A549 (cell line): ENCODE measurements around the gene PLD2. TPM values are rescaled to one million over a fixed set of nuclear protein-coding genes. Genes with fewer than 3 reads are reported as not detected.
A peak's percentile ranks its signal among the peaks of the same experiment; 100 is the strongest.

Experiments used
- ATAC-seq, 2 experiments: fragments of 200-7000 bp in 1 of 2; fragments of >200 bp in 1 of 2; cut with Nextera tagmentation in 1 of 2; cut with Tn5 transposase in 1 of 2; 3 replicates each; pipeline versions ENCODE4 v1.8.0 to v1.9.1; 2018 to 2020; ENCODE audit warnings: mild to moderate bottlenecking in 1 of 2, moderate library complexity in 1 of 2
- CTCF ChIA-PET: fragments of 300-600 bp; sonication (Branson Sonifier 250); formaldehyde crosslinking; extraction: SDS; loops from one replicate; lab custom pipeline; 2021; ENCODE audit warnings: antibody characterized with exemption, inconsistent platforms; lab: Yijun Ruan, JAX
- POLR2A ChIA-PET: fragments of 350-600 bp; formaldehyde crosslinking; extraction: SDS; loops from one replicate; lab custom pipeline; 2021; ENCODE audit warnings: antibody characterized with exemption, inconsistent platforms; lab: Yijun Ruan, JAX
- DNase-seq, 2 experiments: peaks; one replicate each; pipeline versions ENCODE4 v3.0.0 to v3.0.0-alpha.2; 2011 to 2016; ENCODE audit warnings: low read depth in 1 of 2, low spot score in 1 of 2
- FAIRE-seq: peaks from 2 replicates; lab custom pipeline; 2011; peaks lifted over from hg19 to GRCh38; lab: Jason Lieb, UNC
- H3K27ac ChIP-seq, 2 experiments: fragments of >200 bp; sonication (Bioruptor Twin); formaldehyde crosslinking; 3 replicates each; pipeline ENCODE4 v1.5.1; 2016 to 2017
- H3K4me1 ChIP-seq: fragments of >200 bp; sonication (Bioruptor Twin); formaldehyde crosslinking; 3 replicates; pipeline ENCODE4 v1.6.1; 2016
- H3K4me2 ChIP-seq: fragments of >200 bp; sonication (Bioruptor Twin); formaldehyde crosslinking; 3 replicates; pipeline ENCODE4 v1.6.1; 2016
- H3K4me3 ChIP-seq: fragments of >200 bp; sonication (Bioruptor Twin); formaldehyde crosslinking; 3 replicates; pipeline ENCODE4 v1.5.1; 2016
- H3K9me3 ChIP-seq: fragments of >200 bp; sonication (Bioruptor Twin); formaldehyde crosslinking; 3 replicates; pipeline ENCODE4 v1.6.1; 2016
- BHLHE40 ChIP-seq: IDR thresholded peaks from 2 replicates; pipeline ENCODE4 v1.6.1; 2012; ENCODE audit warnings: low read depth, low read length, inconsistent platforms
- CBX8 ChIP-seq: fragments of 200-600 bp; sonication (generic); IDR thresholded peaks from 2 replicates; pipeline ENCODE4 v1.6.1; 2016
- CEBPB ChIP-seq, 2 experiments: fragments of >200 bp in 1 of 2; sonication (Bioruptor Twin) in 1 of 2; formaldehyde crosslinking in 1 of 2; IDR thresholded peaks; 2 replicates each; pipeline ENCODE4 v1.6.1; 2012 to 2016
- EHMT2 ChIP-seq: fragments of 200-600 bp; sonication (generic); IDR thresholded peaks from 2 replicates; pipeline ENCODE4 v1.6.1; 2016; ENCODE audit warnings: antibody characterized with exemption, low read depth, mild to moderate bottlenecking, moderate library complexity
- EP300 ChIP-seq, 2 experiments: fragments of >200 bp; sonication (Bioruptor Twin); formaldehyde crosslinking; IDR thresholded peaks; 2 replicates in 1 of 2; 3 replicates in 1 of 2; pipeline ENCODE4 v1.6.1; 2016 to 2017
- GATA3 ChIP-seq: IDR thresholded peaks from 2 replicates; pipeline ENCODE4 v1.6.1; 2012; ENCODE audit warnings: borderline replicate concordance
- HDAC2 ChIP-seq: fragments of 200-600 bp; sonication (generic); IDR thresholded peaks from 2 replicates; pipeline ENCODE4 v1.6.1; 2016
- HEYL ChIP-seq: fragments of 250-450 bp; sonication (Bioruptor Pico); IDR thresholded peaks from 2 replicates; pipeline ENCODE4 v1.8.0; 2021; ENCODE audit warnings: mild to moderate bottlenecking, moderate library complexity
- HMGXB4 ChIP-seq: fragments of 250-450 bp; sonication (Bioruptor Pico); IDR thresholded peaks from 2 replicates; pipeline ENCODE4 v1.5.0; 2021; ENCODE audit warnings: mild to moderate bottlenecking, moderate library complexity, borderline replicate concordance
- HOXA7 ChIP-seq: fragments of 250-450 bp; sonication (Bioruptor Pico); IDR thresholded peaks from 2 replicates; pipeline ENCODE4 v1.5.0; 2020; ENCODE audit warnings: mild to moderate bottlenecking, moderate library complexity
- HOXB13 ChIP-seq: fragments of 250-450 bp; sonication (Bioruptor Pico); IDR thresholded peaks from 2 replicates; pipeline ENCODE4 v1.5.0; 2020; ENCODE audit warnings: low read depth, mild to moderate bottlenecking, moderate library complexity
- JUNB ChIP-seq: fragments of >200 bp; sonication (Bioruptor Twin); formaldehyde crosslinking; IDR thresholded peaks from 2 replicates; pipeline ENCODE4 v1.6.1; 2016
- MAFK ChIP-seq: fragments of 450-650 bp; IDR thresholded peaks from 2 replicates; pipeline ENCODE4 v1.6.1; 2014; ENCODE audit not compliant: partially characterized antibody
- MAX ChIP-seq: IDR thresholded peaks from 2 replicates; pipeline ENCODE4 v1.6.1; 2012
- MAZ ChIP-seq: fragments of 150-350 bp; IDR thresholded peaks from 2 replicates; pipeline ENCODE4 v1.6.1; 2014; ENCODE audit warnings: antibody characterized with exemption, low read depth, low read length, borderline replicate concordance
- MYC ChIP-seq: IDR thresholded peaks from 2 replicates; pipeline ENCODE4 v1.6.1; 2012; ENCODE audit warnings: mild to moderate bottlenecking, inconsistent platforms, low read length, improper control_type of control experiment, borderline replicate concordance
- NFE2L2 ChIP-seq: fragments of 150-350 bp; conservative IDR thresholded peaks from 2 replicates; pipeline ENCODE4 v1.6.1; 2014; ENCODE audit warnings: low read length
- NPAS2 ChIP-seq: fragments of 250-450 bp; sonication (Bioruptor Pico); IDR thresholded peaks from 2 replicates; pipeline ENCODE4 v1.8.0; 2022; ENCODE audit warnings: mild to moderate bottlenecking, moderate library complexity, borderline replicate concordance
- NR3C1 ChIP-seq: fragments of >200 bp; sonication (Bioruptor Twin); formaldehyde crosslinking; IDR thresholded peaks from 3 replicates; pipeline ENCODE4 v1.6.1; 2017
- POLR2A ChIP-seq: IDR thresholded peaks from 2 replicates; pipeline ENCODE4 v1.6.1; 2012; ENCODE audit warnings: mild to moderate bottlenecking, low read length
- POLR2AphosphoS2 ChIP-seq: conservative IDR thresholded peaks from 2 replicates; pipeline ENCODE4 v1.6.1; 2012; ENCODE audit warnings: low read length, improper control_type of control experiment, inconsistent platforms
- RAD21 ChIP-seq, 2 experiments: fragments of >200 bp in 1 of 2; sonication (Bioruptor Twin) in 1 of 2; formaldehyde crosslinking in 1 of 2; IDR thresholded peaks in 1 of 2; conservative IDR thresholded peaks in 1 of 2; 2 replicates in 1 of 2; 3 replicates in 1 of 2; pipeline ENCODE4 v1.6.1; 2012 to 2018; ENCODE audit warnings: inconsistent platforms in 1 of 2
- RCOR1 ChIP-seq: fragments of 150-350 bp; IDR thresholded peaks from 2 replicates; pipeline ENCODE4 v1.6.1; 2014; ENCODE audit warnings: antibody characterized with exemption, low read length, low read depth
- RFX5 ChIP-seq: fragments of 450-650 bp; IDR thresholded peaks from 2 replicates; pipeline ENCODE4 v1.7.1; 2014; ENCODE audit warnings: antibody characterized with exemption, mild to moderate bottlenecking, moderate library complexity
- SMC3 ChIP-seq: fragments of >200 bp; sonication (Bioruptor Twin); formaldehyde crosslinking; IDR thresholded peaks from 3 replicates; pipeline ENCODE4 v1.6.1; 2018; ENCODE audit warnings: inconsistent platforms
- TP53 ChIP-seq: fragments of 250-450 bp; sonication (Bioruptor Pico); IDR thresholded peaks from 2 replicates; pipeline ENCODE4 v1.5.0; 2021; ENCODE audit warnings: mild to moderate bottlenecking, moderate library complexity
- ZFP36 ChIP-seq: fragments of 450-650 bp; IDR thresholded peaks from 2 replicates; pipeline ENCODE4 v1.6.1; 2014; ENCODE audit warnings: borderline replicate concordance; ENCODE audit not compliant: partially characterized antibody
- WGBS: methylation state at CpG from one replicate; pipeline ENCODE4 v1.1.6; 2017; ENCODE audit errors: missing lambda C conversion rate; 5-methylcytosine and 5-hydroxymethylcytosine counted together
- polyA plus RNA-seq, 4 experiments: library from polyadenylated mRNA; depleted of rRNA in 3 of 4; stranded (reverse); fragments of >200 nt; fragmentation: RNase III in 1 of 4; extraction: RNeasy Plus Mini Kit Qiagen cat#74134 plus additional on column Dnase treatment in 1 of 4; gene quantifications; 2 replicates in 3 of 4; 3 replicates in 1 of 4; pipeline ENCODE4 v1.2.3, GENCODE V29; 2011 to 2017
- TF ChIP-seq, protein P1 (sequence below): fragments of 250-450 bp; sonication (Bioruptor Pico); IDR thresholded peaks from 2 replicates; pipeline ENCODE4 v1.5.0; 2020; ENCODE audit warnings: low read depth, mild to moderate bottlenecking, moderate library complexity

PLD2 gene
- polyA plus RNA-seq, 2 of the 4 experiments (the other 2 are of a cell fraction) = 17.0 to 23.0 TPM

DNA sequence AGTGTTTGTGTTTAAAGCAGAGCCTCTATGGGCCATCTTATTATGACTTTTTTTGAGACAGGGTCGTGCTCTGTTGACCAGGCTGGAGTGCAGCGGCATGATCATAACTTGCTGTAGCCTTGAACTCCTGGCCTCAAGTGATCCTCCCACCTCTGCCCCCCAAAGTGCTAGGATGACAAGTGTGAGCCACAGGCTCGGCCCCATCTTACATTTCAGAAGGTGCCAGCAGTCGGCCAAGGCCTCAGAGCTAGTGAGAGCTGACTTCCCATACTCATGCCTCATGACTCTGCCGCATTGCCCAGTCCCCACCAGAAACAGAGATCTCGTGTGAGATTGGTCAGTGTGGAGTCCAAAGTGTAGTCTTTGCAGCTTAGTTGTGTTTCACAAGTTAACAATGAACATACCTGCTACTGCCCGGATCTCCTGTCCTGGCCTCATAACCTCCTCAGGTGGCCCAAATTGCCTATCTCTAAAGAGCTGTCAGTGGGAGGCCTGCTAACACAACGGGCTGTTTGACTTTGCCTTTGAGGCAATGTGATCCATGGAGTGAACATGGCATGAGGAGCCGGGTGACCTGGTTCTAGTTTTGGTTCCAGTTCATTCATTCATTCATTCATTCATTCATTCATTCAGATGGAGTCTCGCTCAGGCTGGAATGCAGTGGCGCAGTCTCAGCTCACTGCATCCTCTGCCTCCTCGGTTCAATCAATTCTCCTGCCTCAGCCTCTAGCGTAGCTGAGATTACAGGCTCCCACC lies 39.9 kb downstream of the PLD2 start:
- Histone ChIP-seq H3K4me1 (peaks cover 48% of the 10 kb centered on the region), H3K27ac (no peak overlapping the region), H3K4me2 (no peak overlapping the region), H3K4me3 (no peak overlapping the region), H3K9me3 (no peaks in the 10 kb centered on the region)
- DNase-seq (no peak), FAIRE-seq (peak; percentile 23), ATAC-seq (no peak)
- ChIA-PET POLR2A (no interaction called here), CTCF (interaction anchor here (1.0 to 2.0 kb wide), 5 partner anchors 9 to 115 kb away, joined by 3 to 9 read pairs (median 3); no protein-coding TSS in a partner anchor)
- TF ChIP-seq HEYL (no peak), CEBPB (IDR thresholded peaks at IDR 0.05) (no peak), NFE2L2 (no peak), MAZ (no peak), CBX8 (no peak), HOXA7 (no peak), JUNB (no peak), RAD21 (conservative IDR thresholded peaks at IDR 0.05 in 1 of 2, IDR thresholded peaks at IDR 0.05 in 1 of 2) (no peak), MYC (no peak), POLR2A (no peak), EP300 (IDR thresholded peaks at IDR 0.05) (no peak), EHMT2 (no peak)
- TF ChIP-seq, protein P1, sequence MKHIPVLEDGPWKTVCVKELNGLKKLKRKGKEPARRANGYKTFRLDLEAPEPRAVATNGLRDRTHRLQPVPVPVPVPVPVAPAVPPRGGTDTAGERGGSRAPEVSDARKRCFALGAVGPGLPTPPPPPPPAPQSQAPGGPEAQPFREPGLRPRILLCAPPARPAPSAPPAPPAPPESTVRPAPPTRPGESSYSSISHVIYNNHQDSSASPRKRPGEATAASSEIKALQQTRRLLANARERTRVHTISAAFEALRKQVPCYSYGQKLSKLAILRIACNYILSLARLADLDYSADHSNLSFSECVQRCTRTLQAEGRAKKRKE (CRISPR knock-in tag) = no peak
- 83% methylated on average over 13 of the region's 13 CpGs for WGBS

GRCh38 chr17:4849011-4849536 lies 42.1 kb downstream of the PLD2 start:
- H3K27ac ChIP-seq = peak overlapping the region; percentile 43 to 78
- FAIRE-seq = peak; percentile 98
- ChIA-PET POLR2A (interaction anchor here (1.0 kb wide), 2 partner anchors 53 to 59 kb away, joined by 3 to 6 read pairs; no protein-coding TSS in a partner anchor), CTCF (interaction anchor here (0.7 to 4.4 kb wide), 8 partner anchors 9 to 59 kb away, joined by 3 to 18 read pairs (median 8); no protein-coding TSS in a partner anchor)
- H3K9me3 ChIP-seq = no peaks in the 10 kb centered on the region
- peak; percentile 80 to 83 for DNase-seq
- peak overlapping the region; percentile 68 for H3K4me2 ChIP-seq
- ATAC-seq = peak; percentile 49 to 79; a peak in 5 of 6 replicates
- no peak overlapping the region for H3K4me3 ChIP-seq
- no peak for TF ChIP-seq HOXB13
- TF ChIP-seq GATA3 = peak; percentile 36; the same call in 1 of the 2 replicates
- TF ChIP-seq JUNB = no peak
- TF ChIP-seq HOXA7 = no peak
- no peak for TF ChIP-seq NPAS2 (CRISPR knock-in tag)
- no peak for TF ChIP-seq RCOR1
- TF ChIP-seq EP300 (IDR thresholded peaks at IDR 0.05) = peak in 1 of 2 experiments; percentile 4; a peak in 1 of 5 replicates
- no peak for TF ChIP-seq HMGXB4
- peak; percentile 77 for TF ChIP-seq MAFK
- TF ChIP-seq ZFP36 = no peak
- H3K4me1 ChIP-seq = peaks cover 65% of the 10 kb centered on the region
- 13% methylated on average over 5 of the region's 5 CpGs for WGBS

DNA sequence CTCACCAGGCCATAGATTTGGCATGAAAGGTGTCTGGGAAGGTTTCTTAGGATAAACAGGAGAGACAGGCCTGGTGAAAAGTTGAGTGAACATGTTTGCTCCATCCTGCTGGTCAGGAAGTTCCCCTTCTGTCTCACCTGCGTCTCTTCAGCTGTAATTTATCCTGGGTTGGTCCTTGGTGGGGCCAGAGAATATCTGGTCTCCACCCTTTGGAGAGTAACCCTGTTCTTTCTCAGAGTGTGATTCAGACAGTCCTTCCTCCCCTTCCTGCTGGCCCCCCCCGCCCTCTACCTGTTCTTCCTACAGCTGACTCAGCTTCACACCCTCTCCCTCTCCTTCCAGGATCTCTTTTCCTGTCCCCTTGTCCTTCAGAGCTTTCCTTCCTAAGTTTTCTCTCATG lies 43.3 kb downstream of the PLD2 start:
- DNase-seq (no peak), FAIRE-seq (no peak), ATAC-seq (no peak)
- ChIA-PET CTCF (interaction anchor here (0.6 to 4.4 kb wide), 10 partner anchors 11 to 384 kb away, joined by 3 to 18 read pairs (median 6); partner anchors contain the start of gene VMO1), POLR2A (interaction anchor here (1.0 kb wide), 1 partner anchor 54 kb away, joined by 4 read pairs; the partner anchor contains the start of gene PSMB6)
- Histone ChIP-seq H3K4me2 (peak overlapping the region; percentile 68), H3K9me3 (no peaks in the 10 kb centered on the region), H3K4me1 (peaks cover 68% of the 10 kb centered on the region), H3K27ac (peak overlapping the region; percentile 43 to 78; a peak in 5 of 6 replicates), H3K4me3 (no peak overlapping the region)
- WGBS = 75% methylated on average over 2 of the region's 2 CpGs
- no peak for TF ChIP-seq NR3C1
- no peak for TF ChIP-seq EHMT2
- TF ChIP-seq MAZ = no peak
- TF ChIP-seq HDAC2 = no peak
- TF ChIP-seq RFX5 = no peak
- TF ChIP-seq POLR2AphosphoS2 = no peak
- no peak for TF ChIP-seq BHLHE40
- no peak for TF ChIP-seq MAX
- no peak for TF ChIP-seq HOXB13
- TF ChIP-seq EP300 (IDR thresholded peaks at IDR 0.05) = no peak
- no peak for TF ChIP-seq TP53 (CRISPR knock-in tag)
- TF ChIP-seq SMC3 = no peak
- TF ChIP-seq, all 56 proteins: peak for 0
